Lower leg skin (tissue), 4 donors: ENCODE results near the gene DNAL4. TPM values are rescaled to one million over a fixed set of nuclear protein-coding genes. Genes with fewer than 3 reads are reported as not detected.

Source experiments
- DNase-seq, 2 donors: peaks; one replicate each; pipeline ENCODE4 v3.0.0-alpha.2; 2019; ENCODE audit warnings: low spot score in 2 of 2
- H3K4me3 ChIP-seq: fragments of 200-600 bp; sonication (generic); 2 replicates; pipeline ENCODE4 v1.5.1; 2017; ENCODE audit warnings: mild to moderate bottlenecking, low read depth; ENCODE audit not compliant: poor library complexity, severe bottlenecking
- CTCF ChIP-seq, 3 donors: fragments of 450-650 bp; IDR thresholded peaks; one replicate each; pipeline ENCODE4 v1.5.1; 2016; ENCODE audit warnings: antibody characterized with exemption in 3 of 3, mild to moderate bottlenecking in 3 of 3, moderate library complexity in 2 of 3
- POLR2A ChIP-seq, 2 donors: fragments of 450-650 bp; IDR thresholded peaks; one replicate each; pipeline ENCODE4 v1.6.1; 2016 to 2017; ENCODE audit warnings: antibody characterized with exemption in 2 of 2, mild to moderate bottlenecking in 1 of 2, moderate library complexity in 1 of 2
- whole genome bisulfite sequencing, 2 donors: methylation state at CpG; one replicate each; pipeline ENCODE4 v1.1.5; 2018; 5-methylcytosine and 5-hydroxymethylcytosine counted together
- intact Hi-C: fragments of 100-400 bp; cut with DNase I; formaldehyde crosslinking; loops from one replicate; pipeline ENCODE4 v1.15.0; 2023; ENCODE audit warnings: low total_unique reads
- total RNA-seq, 4 donors: library from RNA; depleted of rRNA; stranded (reverse); fragments of >200 nt; gene quantifications; one replicate each; pipeline ENCODE4 v1.1.0, GENCODE V29; 2016

DNAL4 gene
- total RNA-seq, 4 donors from 2014 or later: 15.3 to 24.2 (median 23.7) TPM

- TF ChIP-seq CTCF (IDR thresholded peaks at IDR 0.05) (no peak), POLR2A (IDR thresholded peaks at IDR 0.05) (no peak)
- WGBS, 2 donors: 93 to 98% methylated on average over 5 of the region's 5 CpGs
- intact Hi-C loops: no loop called here
- no peak overlapping the region for H3K4me3 ChIP-seq
- DNase-seq: no peak
These were observed 9.1 kb downstream of the DNAL4 start for GRCh38 chr22:38784856-38785255.

- intact Hi-C loops: no loop called here
- H3K4me3 ChIP-seq: no peak overlapping the region
- 94 to 95% methylated on average over 15 of the region's 15 CpGs for WGBS, 2 donors
- no peak for DNase-seq
- no peak for TF ChIP-seq POLR2A (IDR thresholded peaks at IDR 0.05)
- no peak for TF ChIP-seq CTCF (IDR thresholded peaks at IDR 0.05)
These were observed 9.9 kb downstream of the DNAL4 start for GRCh38 chr22:38784035-38784434.

GRCh38 chr22:38783095-38783615 lies 10.8 kb downstream of the DNAL4 start:
- 33 to 49% methylated on average over 13 to 14 of the region's 14 CpGs for WGBS, 2 donors
- intact Hi-C loops: no loop called here

GRCh38 chr22:38782402-38783094 lies 11.4 kb downstream of the DNAL4 start:
- DNase-seq: no peak
- no peak overlapping the region for H3K4me3 ChIP-seq
- TF ChIP-seq POLR2A (IDR thresholded peaks at IDR 0.05) (no peak), CTCF (IDR thresholded peaks at IDR 0.05) (no peak)
- intact Hi-C loops: no loop called here
- 59 to 67% methylated on average over 13 of the region's 13 CpGs for WGBS, 2 donors

More at GRCh38 chr22:38783095-38783615, 10.8 kb downstream of the DNAL4 start:
- no peak for TF ChIP-seq POLR2A (IDR thresholded peaks at IDR 0.05)
- no peak for TF ChIP-seq CTCF (IDR thresholded peaks at IDR 0.05)
- no peak for DNase-seq
- H3K4me3 ChIP-seq: no peak overlapping the region

- intact Hi-C loops: no loop called here
- no peak for DNase-seq
- WGBS, 2 donors: 60 to 81% methylated on average over 13 of the region's 13 CpGs
- TF ChIP-seq CTCF (IDR thresholded peaks at IDR 0.05) (no peak), POLR2A (IDR thresholded peaks at IDR 0.05) (no peak)
- H3K4me3 ChIP-seq: no peak overlapping the region
These were observed 12.9 kb downstream of the DNAL4 start for GRCh38 chr22:38781033-38781432.
